IMR-90 (cell line): ENCODE data around the gene FBRS. TPM values are rescaled to one million over a fixed set of nuclear protein-coding genes. Genes with fewer than 3 reads are reported as not detected.

ENCODE experiments used
- ATAC-seq: fragments of 200-7000 bp; cut with Tn5 transposase; 2 replicates; pipeline ENCODE4 v1.9.1; 2020; ENCODE audit warnings: low read depth, mild to moderate bottlenecking, moderate library complexity
- BruUV-seq: library from RNA; stranded (reverse); fragments of 400-500 nt; replicated peaks from 2 replicates; lab custom pipeline; 2021; lab: Mats Ljungman, UMichigan
- CTCF ChIA-PET: fragments of 300-600 bp; formaldehyde crosslinking; extraction: SDS; loops from one replicate; lab custom pipeline; 2021; ENCODE audit warnings: antibody characterized with exemption; lab: Yijun Ruan, JAX
- POLR2A ChIA-PET: fragments of 300-600 bp; sonication (Branson Sonifier 250); formaldehyde crosslinking; loops from one replicate; lab custom pipeline; 2022; ENCODE audit warnings: antibody characterized with exemption; ENCODE audit not compliant: unreplicated experiment; lab: Charles Lee
- DNase-seq: peaks from one replicate; pipeline ENCODE4 v3.0.0; 2013
- H2AFZ ChIP-seq: replicated peaks from 2 replicates; pipeline ENCODE3; 2013; ENCODE audit warnings: low read length, mild to moderate bottlenecking; ENCODE audit not compliant: poor library complexity
- H2AK5ac ChIP-seq: 2 replicates; pipeline ENCODE4 v1.6.1; 2013; ENCODE audit warnings: low read depth, low read length, inconsistent platforms
- H2AK9ac ChIP-seq: replicated peaks from 2 replicates; pipeline ENCODE3; 2013; ENCODE audit warnings: mild to moderate bottlenecking, low read depth, low read length, moderate library complexity; ENCODE audit not compliant: poor library complexity
- H2BK120ac ChIP-seq: 2 replicates; pipeline ENCODE4 v1.6.1; 2013; ENCODE audit warnings: low read depth, low read length, inconsistent platforms
- H2BK15ac ChIP-seq: 3 replicates; pipeline ENCODE4 v1.6.1; 2013; ENCODE audit warnings: low read depth, low read length, inconsistent platforms
- H2BK20ac ChIP-seq: 2 replicates; pipeline ENCODE4 v1.6.1; 2013; ENCODE audit warnings: low read depth, mild to moderate bottlenecking, inconsistent platforms, low read length, moderate library complexity
- H2BK5ac ChIP-seq: 2 replicates; pipeline ENCODE4 v1.6.1; 2013; ENCODE audit warnings: mild to moderate bottlenecking, low read depth, low read length, inconsistent platforms; ENCODE audit not compliant: poor library complexity, severe bottlenecking
- H3K14ac ChIP-seq: replicated peaks from 2 replicates; pipeline ENCODE4 v1.6.1; 2013; ENCODE audit warnings: low read depth, low read length, inconsistent platforms
- H3K18ac ChIP-seq: 2 replicates; pipeline ENCODE4 v1.6.1; 2013; ENCODE audit warnings: low read depth, low read length, control low read depth
- H3K23ac ChIP-seq: 2 replicates; pipeline ENCODE4 v1.6.1; 2013; ENCODE audit warnings: low read depth, low read length, inconsistent platforms
- H3K27ac ChIP-seq: 2 replicates; pipeline ENCODE4 v1.5.1; 2013; ENCODE audit warnings: mild to moderate bottlenecking, control low read depth, low read length; ENCODE audit not compliant: insufficient read depth
- H3K27me3 ChIP-seq: 2 replicates; pipeline ENCODE4 v1.6.1; 2013; ENCODE audit warnings: low read length; ENCODE audit not compliant: control insufficient read depth, insufficient read depth
- H3K36me3 ChIP-seq: 2 replicates; pipeline ENCODE4 v1.6.1; 2013; ENCODE audit warnings: low read length, mixed read lengths; ENCODE audit not compliant: control insufficient read depth, insufficient read depth
- H3K4ac ChIP-seq: 2 replicates; pipeline ENCODE4 v1.6.1; 2013; ENCODE audit warnings: low read depth, low read length, inconsistent platforms
- H3K4me1 ChIP-seq: 2 replicates; pipeline ENCODE4 v1.6.1; 2013; ENCODE audit warnings: low read length, mixed read lengths; ENCODE audit not compliant: control insufficient read depth, insufficient read depth
- H3K4me2 ChIP-seq: 2 replicates; pipeline ENCODE4 v1.6.1; 2013; ENCODE audit warnings: low read depth, mild to moderate bottlenecking, control low read depth, low read length, moderate library complexity
- H3K4me3 ChIP-seq: 2 replicates; pipeline ENCODE4 v1.5.1; 2013; ENCODE audit warnings: low read depth, mild to moderate bottlenecking, control low read depth, low read length, moderate library complexity; ENCODE audit not compliant: insufficient read depth
- H3K56ac ChIP-seq: 2 replicates; pipeline ENCODE4 v1.6.1; 2013; ENCODE audit warnings: low read length, inconsistent platforms; ENCODE audit not compliant: insufficient read depth; ENCODE audit errors: extremely low read depth
- H3K79me1 ChIP-seq, 2 experiments: 2 replicates each; pipeline ENCODE4 v1.6.1; 2013; ENCODE audit warnings: low read length in 2 of 2, inconsistent platforms in 1 of 2, low read depth in 1 of 2
- H3K9ac ChIP-seq: 2 replicates; pipeline ENCODE4 v1.6.1; 2013; ENCODE audit warnings: low read depth, low read length, control low read depth
- H3K9me1 ChIP-seq: 2 replicates; pipeline ENCODE4 v1.6.1; 2013; ENCODE audit warnings: low read length, inconsistent platforms; ENCODE audit not compliant: insufficient read depth
- H3K9me3 ChIP-seq: 2 replicates; pipeline ENCODE4 v1.6.1; 2013; ENCODE audit warnings: low read length; ENCODE audit not compliant: control insufficient read depth, insufficient read depth
- H4K20me1 ChIP-seq: 2 replicates; pipeline ENCODE4 v1.6.1; 2013; ENCODE audit warnings: low read length, inconsistent platforms; ENCODE audit not compliant: insufficient read depth
- H4K5ac ChIP-seq: 2 replicates; pipeline ENCODE4 v1.6.1; 2013; ENCODE audit warnings: mild to moderate bottlenecking, low read depth, low read length, control low read depth
- H4K8ac ChIP-seq, 2 experiments: 2 replicates each; pipeline ENCODE4 v1.6.1; 2013; ENCODE audit warnings: low read depth in 2 of 2, low read length in 2 of 2, control low read depth in 1 of 2, inconsistent platforms in 1 of 2
- H4K91ac ChIP-seq: 2 replicates; pipeline ENCODE4 v1.6.1; 2013; ENCODE audit warnings: low read depth, low read length, inconsistent platforms; ENCODE audit not compliant: insufficient read depth
- BHLHE40 ChIP-seq: fragments of 150-350 bp; IDR thresholded peaks from 2 replicates; pipeline ENCODE4 v1.6.1; 2016; ENCODE audit warnings: mild to moderate bottlenecking, low read depth, low read length
- CEBPB ChIP-seq: IDR thresholded peaks from 2 replicates; pipeline ENCODE4 v1.6.1; 2012; ENCODE audit warnings: low read depth, low read length, improper control_type of control experiment
- CHD1 ChIP-seq: IDR thresholded peaks from 2 replicates; pipeline ENCODE4 v1.6.1; 2012; ENCODE audit warnings: low read depth, low read length, improper control_type of control experiment
- CTCF ChIP-seq: conservative IDR thresholded peaks from 2 replicates; pipeline ENCODE4 v1.5.1; 2012; ENCODE audit warnings: mild to moderate bottlenecking, low read depth, low read length, improper control_type of control experiment
- FOS ChIP-seq: fragments of 150-350 bp; IDR thresholded peaks from 2 replicates; pipeline ENCODE4 v1.6.1; 2016; ENCODE audit warnings: low read depth, low read length
- MAFK ChIP-seq: IDR thresholded peaks from 2 replicates; pipeline ENCODE4 v1.6.1; 2012; ENCODE audit warnings: low read depth, low read length, improper control_type of control experiment
- MXI1 ChIP-seq: IDR thresholded peaks from 2 replicates; pipeline ENCODE4 v1.6.1; 2012; ENCODE audit warnings: low read depth, mild to moderate bottlenecking, low read length, moderate library complexity, borderline replicate concordance
- RAD21 ChIP-seq: IDR thresholded peaks from 2 replicates; pipeline ENCODE4 v1.6.1; 2012; ENCODE audit warnings: low read length, improper control_type of control experiment
- RFX5 ChIP-seq: IDR thresholded peaks from 2 replicates; pipeline ENCODE4 v1.8.0; 2012; ENCODE audit warnings: low read depth, mild to moderate bottlenecking, low read length, moderate library complexity
- SMC3 ChIP-seq: fragments of 150-350 bp; IDR thresholded peaks from 2 replicates; pipeline ENCODE4 v1.6.1; 2016; ENCODE audit warnings: low read depth, mild to moderate bottlenecking, antibody characterized with exemption, low read length, moderate library complexity
- USF2 ChIP-seq: fragments of 150-350 bp; IDR thresholded peaks from 2 replicates; pipeline ENCODE4 v1.6.1; 2017; ENCODE audit warnings: mild to moderate bottlenecking, antibody characterized with exemption, low read length, low read depth
- WGBS, 2 experiments: methylation state at CpG; one replicate each; pipeline versions ENCODE4 v1.1.5 to v1.1.7; 2013; ENCODE audit warnings: missing lambda C conversion rate in 2 of 2; ENCODE audit not compliant: insufficient read length in 1 of 2; ENCODE audit errors: extremely low coverage in 2 of 2; 5-methylcytosine and 5-hydroxymethylcytosine counted together
- dilution Hi-C: fragments of 300-500 bp; cut with HindIII; formaldehyde crosslinking; loops from one replicate; pipeline ENCODE4 v1.14.3; 2018; ENCODE audit warnings: low sequenced_read_pairs; ENCODE audit not compliant: unreplicated experiment
- in situ Hi-C: fragments of 300-500 bp; cut with MboI; formaldehyde crosslinking; loops from 3 replicates; pipeline ENCODE4 v1.14.3; 2019; ENCODE audit warnings: low sequenced_read_pairs, inconsistent platforms, mixed read lengths
- intact Hi-C: fragments of 100-400 bp; cut with micrococcal nuclease; formaldehyde crosslinking; loops from 2 replicates; pipeline ENCODE4 v1.10.0; 2022
- polyA plus RNA-seq, 3 experiments: library from polyadenylated mRNA; depleted of rRNA; stranded (reverse); fragments of >200 nt; gene quantifications; 2 replicates each; pipeline ENCODE4 v1.2.3, GENCODE V29; 2012; ENCODE audit warnings: low replicate concordance in 1 of 3
- total RNA-seq: library from RNA; depleted of rRNA; stranded (reverse); fragments of >200 nt; gene quantifications from 2 replicates; pipeline ENCODE4 v1.2.3, GENCODE V29; 2012

Gene FBRS
- total and polyA plus RNA-seq, 2 of the 4 experiments (the other 2 are of a cell fraction), result 2.0 to 22.4 TPM

GRCh38 chr16:30680326-30680725 lies 22.1 kb downstream of the FBRS start:
- no peak for TF ChIP-seq RAD21
- TF ChIP-seq MXI1, result no peak
- no peak for TF ChIP-seq CTCF
- TF ChIP-seq CEBPB, result no peak
- no peak for TF ChIP-seq RFX5
- TF ChIP-seq FOS, result no peak
- TF ChIP-seq BHLHE40, result no peak
- no peak for TF ChIP-seq USF2
- TF ChIP-seq MAFK, result no peak
- no peak for TF ChIP-seq SMC3
- TF ChIP-seq CHD1, result no peak
- in situ Hi-C loops (no loop called here), intact Hi-C loops (no loop called here), dilution Hi-C loops (no loop called here)
- ATAC-seq, result no peak
- no peak overlapping the region for H2BK15ac ChIP-seq
- H2AK9ac ChIP-seq, result no peak overlapping the region
- H2BK120ac ChIP-seq, result no peak overlapping the region
- CTCF ChIA-PET, result interaction anchor here (1.0 kb wide), 1 partner anchor 13 kb away, joined by 3 read pairs; no protein-coding TSS in a partner anchor
- H3K4ac ChIP-seq, result no peak overlapping the region
- no TSS peak for BruUV-seq
- peaks cover 2% of the 10 kb centered on the region; the same call in 1 of the 2 replicates for H3K9me1 ChIP-seq
- H3K9me3 ChIP-seq, result no peaks in the 10 kb centered on the region
- POLR2A ChIA-PET, result no interaction called here
- no peaks in the 10 kb centered on the region for H4K20me1 ChIP-seq
- H4K8ac ChIP-seq, result no peak overlapping the region
- no peak overlapping the region for H2AK5ac ChIP-seq
- H3K4me3 ChIP-seq, result no peak overlapping the region
- no peak for DNase-seq
- H3K27me3 ChIP-seq, result no peaks in the 10 kb centered on the region
- H2BK5ac ChIP-seq, result no peak overlapping the region
- H2AFZ ChIP-seq, result no peak overlapping the region
- no peaks in the 10 kb centered on the region for H3K4me1 ChIP-seq
- no peaks in the 10 kb centered on the region for H3K36me3 ChIP-seq
- H3K4me2 ChIP-seq, result no peak overlapping the region
- no peak overlapping the region for H3K18ac ChIP-seq
- no peak overlapping the region for H3K23ac ChIP-seq
- H2BK20ac ChIP-seq, result no peak overlapping the region
- H3K9ac ChIP-seq, result no peak overlapping the region
- no CpG with 5 or more reads among the region's 3 CpGs for WGBS, 2 experiments
- no peaks in the 10 kb centered on the region for H3K79me1 ChIP-seq
- no peak overlapping the region for H3K56ac ChIP-seq
- H4K91ac ChIP-seq, result no peak overlapping the region
- no peak overlapping the region for H3K27ac ChIP-seq
- H3K14ac ChIP-seq, result no peak overlapping the region
- H4K5ac ChIP-seq, result no peak overlapping the region
